Measurements from ENCODE around the gene CIDEB.

Gene CIDEB

GRCh38 chr14:24298892-24299254, 8.9 kb downstream of the CIDEB start:
- Histone ChIP-seq H3K27me3 (ENCODE audit: insufficient read depth, poor library complexity, severe bottlenecking) (no peaks in the 10 kb centered on the region), H3K27ac (replicated peaks) (peak overlapping the region; percentile 75), H3K4me3 (replicated peaks; ENCODE audit: insufficient read depth, low read length) (peak overlapping the region; percentile 97)
- peak in 1 of 2 experiments; percentile 53 for DNase-seq (ENCODE audit: low read depth in 1 of 2, low spot score in 1 of 2)
- TF ChIP-seq POLR2AphosphoS5 (IDR thresholded peaks at IDR 0.05; ENCODE audit: low read depth) (no peak), GABPA (IDR thresholded peaks at IDR 0.05; ENCODE audit: low read depth) (no peak), SPI1 (IDR thresholded peaks at IDR 0.05; ENCODE audit: borderline replicate concordance, low read depth) (no peak), REST (IDR thresholded peaks at IDR 0.05; ENCODE audit: insufficient replicate concordance, low read depth) (no peak), CTCF (IDR thresholded peaks at IDR 0.05; ENCODE audit: insufficient read depth, low read length) (no peak)

- DNase-seq (ENCODE audit: low read depth in 1 of 2, low spot score in 1 of 2): peak in 1 of 2 experiments; percentile 48
- Histone ChIP-seq H3K27ac (replicated peaks) (peak overlapping the region; percentile 5), H3K27me3 (ENCODE audit: insufficient read depth, poor library complexity, severe bottlenecking) (no peaks in the 10 kb centered on the region), H3K4me3 (replicated peaks; ENCODE audit: insufficient read depth, low read length) (no peak overlapping the region)
- TF ChIP-seq REST (IDR thresholded peaks at IDR 0.05; ENCODE audit: insufficient replicate concordance, low read depth): no peak
- TF ChIP-seq POLR2AphosphoS5 (IDR thresholded peaks at IDR 0.05; ENCODE audit: low read depth): no peak
- TF ChIP-seq SPI1 (IDR thresholded peaks at IDR 0.05; ENCODE audit: borderline replicate concordance, low read depth): no peak
- no peak for TF ChIP-seq GABPA (IDR thresholded peaks at IDR 0.05; ENCODE audit: low read depth)
- TF ChIP-seq CTCF (IDR thresholded peaks at IDR 0.05; ENCODE audit: insufficient read depth, low read length): peak; percentile 0
Measured at GRCh38 chr14:24297190-24297964, 10.4 kb downstream of the CIDEB start.

- Histone ChIP-seq H3K27ac (replicated peaks) (no peak overlapping the region), H3K4me3 (replicated peaks; ENCODE audit: insufficient read depth, low read length) (no peak overlapping the region), H3K27me3 (ENCODE audit: insufficient read depth, poor library complexity, severe bottlenecking) (no peaks in the 10 kb centered on the region)
- TF ChIP-seq CTCF (IDR thresholded peaks at IDR 0.05; ENCODE audit: insufficient read depth, low read length): peak; percentile 70
- TF ChIP-seq SPI1 (IDR thresholded peaks at IDR 0.05; ENCODE audit: borderline replicate concordance, low read depth): no peak
- peak; percentile 63 to 66 for DNase-seq (ENCODE audit: low read depth in 1 of 2, low spot score in 1 of 2)
Measured at GRCh38 chr14:24296341-24297157, 11.2 kb downstream of the CIDEB start.
